ENCODE measurements around the gene CSNK1G1.

- no peak for TF ChIP-seq CTCF (IDR thresholded peaks at IDR 0.05)
- TF ChIP-seq POLR2A (IDR thresholded peaks at IDR 0.05): no peak
These were observed 163.8 kb downstream of the CSNK1G1 start for GRCh38 chr15:64191971-64192830.
